Keratinocyte (primary cell): Measurements from ENCODE around the gene SLC12A3.

Experiments
- EZH2 ChIP-seq: IDR thresholded peaks from one replicate; pipeline ENCODE4 v1.6.1; 2012; ENCODE audit warnings: inconsistent platforms, mild to moderate bottlenecking, low read length, moderate library complexity
- TF ChIP-seq, protein P1 (sequence below), 3 experiments: IDR thresholded peaks in 1 of 3; conservative IDR thresholded peaks in 1 of 3; optimal IDR thresholded peaks in 1 of 3; 2 replicates in 2 of 3; 3 replicates in 1 of 3; pipeline versions ENCODE3 to v1.5.1; 2011; ENCODE audit warnings: low read length in 3 of 3, mild to moderate bottlenecking in 3 of 3, moderate library complexity in 2 of 3, control low read depth in 1 of 3, inconsistent platforms in 1 of 3; ENCODE audit not compliant: insufficient read depth in 2 of 3; ENCODE audit errors: extremely low read depth in 1 of 3

DNA sequence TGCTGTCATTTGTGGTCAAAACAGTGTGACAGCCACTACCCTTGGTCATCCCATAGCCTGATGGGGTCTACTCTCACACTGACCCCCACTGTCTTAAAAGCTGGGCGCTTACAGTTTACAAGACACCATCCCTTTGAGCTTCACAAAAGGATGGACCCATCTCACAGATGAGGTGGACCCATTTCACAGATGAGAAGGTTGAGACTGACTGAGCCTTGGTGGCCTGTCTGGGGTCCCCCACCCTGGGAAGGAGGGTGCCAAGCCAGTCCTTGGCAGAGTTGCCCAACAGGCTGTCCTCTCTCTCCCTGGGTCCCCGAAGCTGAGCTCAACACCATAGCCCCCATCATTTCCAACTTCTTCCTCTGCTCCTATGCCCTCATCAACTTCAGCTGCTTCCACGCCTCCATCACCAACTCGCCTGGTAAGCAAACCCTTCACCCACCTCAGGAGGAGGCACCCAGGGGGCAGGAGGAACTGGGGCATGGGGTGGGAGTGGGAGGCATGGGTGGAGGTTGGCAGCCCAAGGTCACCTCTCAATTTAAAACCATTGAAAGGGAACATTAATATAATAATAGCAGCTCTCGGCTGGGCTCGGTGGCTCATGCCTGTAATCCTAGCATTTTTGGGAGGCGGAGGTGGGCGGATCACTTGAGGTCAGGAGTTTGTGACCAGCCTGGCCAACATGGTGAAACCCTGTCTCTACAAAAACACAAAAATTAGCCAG, 17.2 kb downstream of the SLC12A3 start:
- TF ChIP-seq, protein P1, sequence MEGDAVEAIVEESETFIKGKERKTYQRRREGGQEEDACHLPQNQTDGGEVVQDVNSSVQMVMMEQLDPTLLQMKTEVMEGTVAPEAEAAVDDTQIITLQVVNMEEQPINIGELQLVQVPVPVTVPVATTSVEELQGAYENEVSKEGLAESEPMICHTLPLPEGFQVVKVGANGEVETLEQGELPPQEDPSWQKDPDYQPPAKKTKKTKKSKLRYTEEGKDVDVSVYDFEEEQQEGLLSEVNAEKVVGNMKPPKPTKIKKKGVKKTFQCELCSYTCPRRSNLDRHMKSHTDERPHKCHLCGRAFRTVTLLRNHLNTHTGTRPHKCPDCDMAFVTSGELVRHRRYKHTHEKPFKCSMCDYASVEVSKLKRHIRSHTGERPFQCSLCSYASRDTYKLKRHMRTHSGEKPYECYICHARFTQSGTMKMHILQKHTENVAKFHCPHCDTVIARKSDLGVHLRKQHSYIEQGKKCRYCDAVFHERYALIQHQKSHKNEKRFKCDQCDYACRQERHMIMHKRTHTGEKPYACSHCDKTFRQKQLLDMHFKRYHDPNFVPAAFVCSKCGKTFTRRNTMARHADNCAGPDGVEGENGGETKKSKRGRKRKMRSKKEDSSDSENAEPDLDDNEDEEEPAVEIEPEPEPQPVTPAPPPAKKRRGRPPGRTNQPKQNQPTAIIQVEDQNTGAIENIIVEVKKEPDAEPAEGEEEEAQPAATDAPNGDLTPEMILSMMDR (optimal IDR thresholded peaks at IDR 0.05 in 1 of 3, IDR thresholded peaks at IDR 0.05 in 1 of 3, conservative IDR thresholded peaks at IDR 0.05 in 1 of 3; ENCODE audit: extremely low read depth in 1 of 3, insufficient read depth in 2 of 3, low read length in 3 of 3) = no peak
- TF ChIP-seq EZH2 = no peak
